GM19035 (cell line): Measurements from ENCODE around the gene MYOF.
"Not testable (repeated sequence)": the region's sequence is repeated elsewhere in the genome, so short reads cannot be mapped to it uniquely, and the experiment has no call there.

Source experiments
- ATAC-seq: cut with Tn5 transposase; IDR thresholded peaks from one replicate; pipeline ENCODE4 v1.9.1; 2021; ENCODE audit not compliant: unreplicated experiment

MYOF gene

DNA sequence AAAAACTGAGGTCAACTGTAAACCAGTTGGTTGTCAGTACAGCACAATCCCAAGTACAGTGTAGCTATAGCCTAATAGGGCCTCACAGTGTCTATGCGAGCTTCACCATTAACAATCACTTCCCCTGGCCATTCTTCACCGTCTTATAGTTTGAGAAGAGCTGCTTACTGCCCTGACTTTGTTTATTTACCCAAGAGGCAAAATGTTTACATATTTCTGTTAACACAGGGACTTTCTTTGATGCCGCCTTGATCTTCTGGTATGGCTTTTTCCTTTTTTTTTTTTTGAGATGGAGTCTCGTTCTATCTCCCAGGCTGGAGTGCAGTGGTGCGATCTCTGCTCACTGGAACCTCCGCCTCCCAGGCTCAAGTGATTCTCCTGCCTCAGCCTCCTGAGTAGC is 3.3 kb downstream of the MYOF start:
- ATAC-seq = no peak

DNA sequence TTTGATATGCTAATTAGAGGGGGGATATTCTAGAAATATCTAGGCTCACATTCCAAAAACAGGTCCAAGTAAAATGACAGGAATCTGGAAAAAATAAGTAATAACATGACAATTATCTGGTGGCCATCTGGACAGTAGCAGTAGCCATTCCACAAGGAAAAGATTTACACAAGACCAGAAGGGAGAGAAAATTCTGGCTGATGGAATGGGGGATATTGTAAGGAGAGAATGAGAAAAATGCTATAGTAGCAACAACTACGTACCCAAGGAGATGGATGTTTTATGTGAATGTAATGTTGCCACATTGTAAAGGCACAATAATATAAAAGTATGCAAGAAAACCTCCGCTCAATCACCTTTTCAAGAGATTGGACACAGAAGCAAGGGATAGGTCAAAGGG is 5.4 kb downstream of the MYOF start:
- no peak for ATAC-seq

- ATAC-seq = no peak
These were observed 6.3 kb downstream of the MYOF start for GRCh38 chr10:93475871-93476270.

DNA sequence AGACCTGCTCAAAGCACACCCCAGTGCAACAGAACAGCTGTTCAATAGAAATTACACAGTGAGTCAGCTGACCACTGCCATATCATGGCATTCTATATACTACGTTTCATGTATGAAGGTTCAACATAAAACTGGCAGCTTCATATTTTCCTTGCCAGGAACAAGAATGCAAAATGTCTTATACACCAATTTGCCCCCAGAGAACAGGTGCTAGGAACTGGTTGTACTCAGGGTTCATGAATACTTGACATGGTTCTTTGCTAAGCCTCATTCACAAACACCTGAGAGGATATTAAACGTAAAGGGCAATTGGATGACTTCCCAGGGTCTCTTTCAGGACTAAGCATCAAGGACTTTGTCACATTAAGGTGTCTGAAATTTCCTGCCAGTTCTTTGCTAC is 6.9 kb downstream of the MYOF start:
- ATAC-seq = no peak

- ATAC-seq = no peak
These were observed 8.2 kb downstream of the MYOF start for GRCh38 chr10:93473804-93474472.

DNA sequence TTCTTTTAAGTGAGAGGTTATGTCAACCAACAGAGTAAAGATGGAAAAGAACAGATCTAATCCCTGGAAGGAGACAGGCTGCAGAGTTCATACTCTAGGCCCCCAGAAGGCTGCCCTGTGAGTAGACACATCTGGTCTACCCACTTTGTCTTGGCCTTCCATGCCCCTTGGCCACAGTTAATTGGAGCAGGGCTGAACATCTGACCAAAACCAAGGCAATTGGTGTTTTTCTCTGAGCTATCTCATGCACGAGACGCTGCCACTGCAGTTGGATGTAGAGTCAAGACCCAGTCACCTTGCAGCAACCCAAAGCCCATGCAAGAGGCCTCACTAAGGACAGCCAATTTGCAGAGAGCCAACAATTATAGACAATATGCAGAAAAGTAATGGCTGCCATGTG is 9.0 kb downstream of the MYOF start:
- no peak for ATAC-seq

- no peak for ATAC-seq
These were observed 11.0 kb downstream of the MYOF start for GRCh38 chr10:93471110-93471651.

- no peak for ATAC-seq
These were observed 12.7 kb downstream of the MYOF start for GRCh38 chr10:93469454-93469853.

- no peak for ATAC-seq
These were observed 13.5 kb downstream of the MYOF start for GRCh38 chr10:93468461-93469213.

GRCh38 chr10:93467635-93468034 is 14.5 kb downstream of the MYOF start:
- not testable (repeated sequence) for ATAC-seq

GRCh38 chr10:93465806-93466675 is 16.1 kb downstream of the MYOF start:
- ATAC-seq = no peak

- no peak for ATAC-seq
These were observed 17.3 kb downstream of the MYOF start for GRCh38 chr10:93464776-93465388.

DNA sequence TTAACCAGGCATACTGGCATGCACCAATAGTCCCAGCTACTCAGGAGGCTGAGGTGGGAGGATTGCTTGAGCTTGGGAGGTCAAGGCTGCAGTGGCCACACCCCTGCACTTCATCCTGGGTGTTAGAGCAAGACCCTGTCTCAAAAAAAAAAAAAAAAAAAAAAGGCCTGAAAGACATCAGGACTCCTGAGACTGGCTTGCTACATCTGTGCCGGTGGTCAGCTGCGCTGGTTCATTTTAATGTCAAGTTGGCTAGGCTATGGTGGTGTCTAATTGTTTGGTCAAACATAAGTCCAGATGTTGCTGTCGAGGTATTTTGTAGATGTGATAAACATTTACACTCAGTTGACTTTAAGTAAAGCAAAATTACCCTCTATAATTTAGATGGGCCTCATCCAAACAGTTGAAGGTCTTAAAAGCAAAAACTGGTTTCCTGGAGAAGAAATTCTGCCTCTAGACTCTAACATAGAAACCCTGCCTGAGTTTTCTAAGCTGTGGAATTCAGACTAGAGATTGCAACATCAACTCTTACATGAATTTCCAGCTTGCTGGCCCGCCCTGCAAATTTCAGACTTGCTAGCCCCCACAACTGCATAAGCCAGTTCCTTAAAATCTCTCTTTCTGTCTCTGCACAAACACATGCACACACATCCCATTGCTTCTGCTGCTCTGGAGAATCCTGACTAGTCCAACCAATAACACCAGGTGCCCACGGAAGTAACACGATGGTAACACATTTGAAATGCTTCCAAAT is 18.2 kb downstream of the MYOF start:
- ATAC-seq = no peak

DNA sequence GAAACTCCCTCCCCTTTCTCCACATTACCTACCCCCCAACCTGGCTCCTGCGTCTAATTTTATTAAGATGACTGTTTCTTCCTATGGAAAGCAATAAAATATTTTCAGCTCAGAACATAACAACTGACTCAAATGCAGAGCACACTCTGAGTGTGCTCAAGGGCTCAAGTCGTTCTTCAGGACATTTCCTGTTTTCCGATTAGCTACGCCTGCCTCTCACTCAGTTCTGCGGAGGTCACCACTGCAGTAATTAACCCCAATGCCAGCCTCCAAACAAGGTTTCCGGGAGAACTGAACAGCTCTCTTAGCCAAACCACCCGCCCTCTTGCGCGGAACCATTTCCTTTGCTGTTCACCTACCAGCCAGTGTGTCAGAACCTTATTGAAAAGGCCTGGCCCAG is 19.3 kb downstream of the MYOF start:
- no peak for ATAC-seq

DNA sequence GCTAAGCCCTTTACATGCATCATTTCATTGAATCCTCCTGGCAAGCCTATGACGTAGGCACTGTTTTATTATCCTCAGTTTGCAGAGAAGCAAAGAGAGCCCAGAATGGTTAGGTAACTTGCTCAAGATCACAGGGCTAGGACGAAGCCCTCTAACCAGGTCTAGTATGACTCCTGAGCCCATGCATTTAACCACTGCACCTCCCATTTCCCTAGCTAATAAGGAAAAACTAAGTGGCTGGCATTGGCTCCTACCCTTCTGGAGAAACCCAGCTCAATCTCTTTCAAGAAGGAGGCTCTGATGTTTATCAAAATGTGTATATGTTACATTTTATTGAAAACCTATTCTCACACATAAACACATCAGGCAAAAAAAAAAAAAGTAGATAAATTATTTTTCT is 19.8 kb downstream of the MYOF start:
- ATAC-seq = no peak

- ATAC-seq = no peak
These were observed 20.3 kb downstream of the MYOF start for GRCh38 chr10:93461807-93462178.

GRCh38 chr10:93461109-93461806 is 20.9 kb downstream of the MYOF start:
- ATAC-seq = no peak

GRCh38 chr10:93459466-93459865 is 22.7 kb downstream of the MYOF start:
- ATAC-seq = no peak

DNA sequence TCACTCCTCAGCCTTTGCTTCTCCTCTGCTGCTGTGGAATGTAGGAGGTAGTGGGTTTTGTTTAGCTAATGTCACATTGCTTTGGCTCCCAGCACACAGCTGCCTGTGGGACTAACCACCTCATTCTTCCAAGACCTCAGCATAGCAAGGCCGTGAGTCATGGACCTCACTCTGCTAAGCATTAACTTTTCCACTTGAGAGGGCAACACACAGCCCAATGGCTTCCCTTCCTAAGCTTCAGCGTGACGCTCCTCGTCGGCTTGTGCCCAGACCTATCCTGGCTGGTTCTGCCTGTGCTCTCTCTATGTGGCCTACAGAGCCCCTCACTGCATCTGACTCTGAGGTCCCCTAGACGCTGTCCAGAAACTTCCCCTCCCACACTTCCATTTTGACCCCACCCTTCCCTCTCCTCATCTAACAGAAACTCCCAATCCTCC is 23.3 kb downstream of the MYOF start:
- no peak for ATAC-seq

DNA sequence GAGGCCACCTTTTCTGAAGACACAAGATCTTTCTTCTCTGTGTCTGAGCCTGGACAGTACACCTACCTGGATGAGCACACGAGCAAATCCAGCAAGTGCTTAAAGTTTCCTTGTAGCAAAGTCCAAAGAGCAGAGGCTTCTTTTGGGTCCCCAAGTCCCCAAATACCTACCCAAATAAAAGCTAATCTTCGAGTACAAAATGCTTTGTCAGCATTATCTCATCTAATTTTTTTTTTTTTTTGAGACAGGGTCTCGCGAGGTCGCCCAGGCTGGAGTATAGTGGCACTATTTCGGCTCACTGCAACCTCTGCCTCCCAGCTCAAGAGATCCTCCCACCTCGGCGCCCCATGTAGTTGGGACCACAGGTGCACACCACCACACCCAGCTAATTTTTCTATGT is 24.6 kb downstream of the MYOF start:
- ATAC-seq = no peak
